Mesothelial cell of epicardium (in vitro differentiated cells): ENCODE data around the gene ALDH1A2. TPM values are rescaled to one million over a fixed set of nuclear protein-coding genes. Genes with fewer than 3 reads are reported as not detected.

Experiments used
- DNase-seq, 2 experiments: peaks; one replicate each; pipeline ENCODE4 v3.0.0; 2021; ENCODE audit warnings: low spot score in 2 of 2; ENCODE audit not compliant: unreplicated experiment in 2 of 2
- H3K27ac Mint-ChIP-seq: 2 replicates; pipeline ENCODE4 v1.8.0; 2021; ENCODE audit warnings: mixed read lengths
- H3K27me3 Mint-ChIP-seq: 2 replicates; pipeline ENCODE4 v1.8.0; 2021; ENCODE audit warnings: low read depth, mixed read lengths
- H3K36me3 Mint-ChIP-seq: 2 replicates; pipeline ENCODE4 v1.8.0; 2021; ENCODE audit warnings: mixed read lengths
- H3K4me1 Mint-ChIP-seq: 2 replicates; pipeline ENCODE4 v1.8.0; 2021; ENCODE audit warnings: mixed read lengths
- H3K4me3 Mint-ChIP-seq: 2 replicates; pipeline ENCODE4 v1.8.0; 2021; ENCODE audit warnings: mild to moderate bottlenecking, moderate library complexity, mixed read lengths
- H3K9me3 Mint-ChIP-seq: 2 replicates; pipeline ENCODE4 v1.8.0; 2021; ENCODE audit warnings: mixed read lengths
- total RNA-seq: library from RNA; stranded (reverse); gene quantifications from 3 replicates; pipeline ENCODE4 v1.2.1, GENCODE V29; 2021
- TF ChIP-seq, protein P1 (sequence below): fragments of 200-600 bp; sonication (generic); IDR thresholded peaks from one replicate; pipeline ENCODE4 v1.5.0; 2021; ENCODE audit warnings: antibody characterized with exemption; ENCODE audit not compliant: unreplicated experiment

The ALDH1A2 gene
- total RNA-seq, 1 donor from 2014 or later, result 26.2 TPM

GRCh38 chr15:57992761-57993355, 72.7 kb downstream of the ALDH1A2 start:
- H3K36me3 Mint-ChIP-seq, result no peaks in the 10 kb centered on the region
- peaks cover 27% of the 10 kb centered on the region for H3K4me1 Mint-ChIP-seq
- H3K9me3 Mint-ChIP-seq, result no peaks in the 10 kb centered on the region
- TF ChIP-seq, protein P1, sequence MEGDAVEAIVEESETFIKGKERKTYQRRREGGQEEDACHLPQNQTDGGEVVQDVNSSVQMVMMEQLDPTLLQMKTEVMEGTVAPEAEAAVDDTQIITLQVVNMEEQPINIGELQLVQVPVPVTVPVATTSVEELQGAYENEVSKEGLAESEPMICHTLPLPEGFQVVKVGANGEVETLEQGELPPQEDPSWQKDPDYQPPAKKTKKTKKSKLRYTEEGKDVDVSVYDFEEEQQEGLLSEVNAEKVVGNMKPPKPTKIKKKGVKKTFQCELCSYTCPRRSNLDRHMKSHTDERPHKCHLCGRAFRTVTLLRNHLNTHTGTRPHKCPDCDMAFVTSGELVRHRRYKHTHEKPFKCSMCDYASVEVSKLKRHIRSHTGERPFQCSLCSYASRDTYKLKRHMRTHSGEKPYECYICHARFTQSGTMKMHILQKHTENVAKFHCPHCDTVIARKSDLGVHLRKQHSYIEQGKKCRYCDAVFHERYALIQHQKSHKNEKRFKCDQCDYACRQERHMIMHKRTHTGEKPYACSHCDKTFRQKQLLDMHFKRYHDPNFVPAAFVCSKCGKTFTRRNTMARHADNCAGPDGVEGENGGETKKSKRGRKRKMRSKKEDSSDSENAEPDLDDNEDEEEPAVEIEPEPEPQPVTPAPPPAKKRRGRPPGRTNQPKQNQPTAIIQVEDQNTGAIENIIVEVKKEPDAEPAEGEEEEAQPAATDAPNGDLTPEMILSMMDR, result no peak
- no peak for DNase-seq
- H3K4me3 Mint-ChIP-seq, result no peak overlapping the region
- peaks cover 8% of the 10 kb centered on the region for H3K27me3 Mint-ChIP-seq
- no peak overlapping the region for H3K27ac Mint-ChIP-seq

GRCh38 chr15:57973534-57973933, 92.0 kb downstream of the ALDH1A2 start:
- TF ChIP-seq, protein P1, result no peak
- no peaks in the 10 kb centered on the region for H3K36me3 Mint-ChIP-seq
- peaks cover 14% of the 10 kb centered on the region for H3K27me3 Mint-ChIP-seq
- peaks cover 5% of the 10 kb centered on the region for H3K9me3 Mint-ChIP-seq
- H3K4me1 Mint-ChIP-seq, result peaks cover 9% of the 10 kb centered on the region
- no peak overlapping the region for H3K27ac Mint-ChIP-seq
- no peak overlapping the region for H3K4me3 Mint-ChIP-seq
- DNase-seq, result no peak

- DNase-seq, result no peak
- Mint-ChIP-seq H3K27me3 (peaks cover 14% of the 10 kb centered on the region), H3K27ac (no peak overlapping the region), H3K36me3 (no peaks in the 10 kb centered on the region), H3K4me1 (peaks cover 9% of the 10 kb centered on the region), H3K9me3 (peaks cover 5% of the 10 kb centered on the region), H3K4me3 (no peak overlapping the region)
- TF ChIP-seq, protein P1, result no peak
Observed at GRCh38 chr15:57972864-57973263, 92.6 kb downstream of the ALDH1A2 start.

- no peak overlapping the region for H3K27ac Mint-ChIP-seq
- TF ChIP-seq, protein P1, result no peak
- H3K36me3 Mint-ChIP-seq, result no peaks in the 10 kb centered on the region
- peaks cover 9% of the 10 kb centered on the region for H3K4me1 Mint-ChIP-seq
- peaks cover 6% of the 10 kb centered on the region for H3K27me3 Mint-ChIP-seq
- DNase-seq, result no peak
- no peaks in the 10 kb centered on the region for H3K9me3 Mint-ChIP-seq
- H3K4me3 Mint-ChIP-seq, result no peak overlapping the region
Observed at GRCh38 chr15:57969996-57970395, 95.5 kb downstream of the ALDH1A2 start.

- Mint-ChIP-seq H3K4me3 (no peak overlapping the region), H3K36me3 (no peaks in the 10 kb centered on the region), H3K27ac (no peak overlapping the region), H3K4me1 (peaks cover 9% of the 10 kb centered on the region), H3K27me3 (peaks cover 9% of the 10 kb centered on the region), H3K9me3 (no peaks in the 10 kb centered on the region)
- no peak for DNase-seq
- TF ChIP-seq, protein P1, result no peak
Observed at GRCh38 chr15:57969355-57969754, 96.2 kb downstream of the ALDH1A2 start.

DNA sequence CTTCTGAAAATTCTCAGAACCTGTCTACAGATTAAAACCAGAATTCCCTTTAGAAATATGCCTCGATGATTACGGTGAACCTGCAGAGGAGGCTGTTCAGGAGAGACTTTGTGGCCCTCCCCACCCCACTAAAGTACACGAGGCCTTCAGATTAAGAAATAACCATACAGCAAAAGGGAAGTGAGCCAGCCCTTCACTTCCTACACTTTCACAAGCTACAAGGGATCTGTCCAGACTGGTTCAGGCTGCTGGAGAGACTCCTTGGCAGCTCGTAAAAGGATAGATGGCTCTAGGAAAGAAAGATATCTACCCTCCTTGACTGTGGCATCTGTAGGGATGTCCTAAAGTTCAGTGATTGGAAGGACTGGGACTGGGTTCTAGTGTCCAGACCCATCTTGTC, 102.6 kb downstream of the ALDH1A2 start:
- Mint-ChIP-seq H3K36me3 (peaks cover 4% of the 10 kb centered on the region), H3K4me3 (no peak overlapping the region), H3K4me1 (peaks cover 9% of the 10 kb centered on the region), H3K27ac (no peak overlapping the region), H3K27me3 (peaks cover 24% of the 10 kb centered on the region), H3K9me3 (no peaks in the 10 kb centered on the region)
- TF ChIP-seq, protein P1, result no peak
- DNase-seq, result no peak
